ENCODE measurements around the gene TMEM232. TPM values are rescaled to one million over a fixed set of nuclear protein-coding genes. Genes with fewer than 3 reads are reported as not detected.
A peak's percentile ranks its signal among the peaks of the same experiment; 100 is the strongest.

Gene TMEM232
- total RNA-seq, result 1 to 10 TPM in 2 of 4 donors, under 1 TPM in 2; 0.54 to 2.3 (median 0.93) TPM

DNA sequence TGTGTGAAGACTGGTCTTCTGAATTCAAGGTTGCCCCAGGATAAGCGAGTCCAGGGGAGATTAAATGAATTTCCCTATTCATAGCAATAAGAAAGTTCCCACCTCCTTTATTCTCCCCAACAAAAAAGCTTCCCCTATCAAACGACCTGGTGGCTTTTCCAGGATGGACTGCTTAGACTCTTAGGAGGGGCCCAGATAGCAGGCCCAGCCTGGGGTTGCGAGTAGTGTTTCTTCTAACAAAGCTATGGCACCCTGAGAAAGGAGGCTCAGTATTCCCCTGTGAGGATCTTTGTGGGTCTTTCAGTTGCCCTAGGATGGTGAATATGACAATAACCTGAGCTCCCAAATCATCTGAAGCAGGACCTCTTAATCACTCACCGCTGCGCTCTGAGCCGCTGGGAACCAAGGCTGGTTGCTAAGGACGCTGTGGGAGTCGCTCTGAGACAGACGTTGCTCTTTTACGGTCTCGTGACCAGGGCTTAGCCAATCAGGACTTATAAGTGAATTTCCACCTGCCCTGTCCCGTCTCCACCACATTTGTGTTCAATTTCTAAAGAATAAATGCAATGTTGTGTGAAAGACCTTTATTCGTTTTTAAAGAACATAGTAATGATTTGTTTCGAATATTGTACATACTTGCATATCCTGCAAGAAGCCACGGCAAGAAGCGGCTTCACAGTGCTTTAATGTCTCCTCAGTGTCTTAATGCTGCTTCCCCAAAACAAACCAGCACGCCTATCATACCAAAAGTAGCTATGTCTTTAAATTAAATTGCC lies at the start of gene TMEM232:
TSS of gene TMEM232 (minus strand) at position 423 of the 776 bp plus-strand sequence. CDS start 59,319 bp downstream, outside the sequence.
- no peak within 1 kb of the TSS for H3K4me3 ChIP-seq (ENCODE audit: low read depth, poor library complexity, severe bottlenecking)
- TF ChIP-seq POLR2A (IDR thresholded peaks at IDR 0.05), result no peak
- TF ChIP-seq, protein P1, sequence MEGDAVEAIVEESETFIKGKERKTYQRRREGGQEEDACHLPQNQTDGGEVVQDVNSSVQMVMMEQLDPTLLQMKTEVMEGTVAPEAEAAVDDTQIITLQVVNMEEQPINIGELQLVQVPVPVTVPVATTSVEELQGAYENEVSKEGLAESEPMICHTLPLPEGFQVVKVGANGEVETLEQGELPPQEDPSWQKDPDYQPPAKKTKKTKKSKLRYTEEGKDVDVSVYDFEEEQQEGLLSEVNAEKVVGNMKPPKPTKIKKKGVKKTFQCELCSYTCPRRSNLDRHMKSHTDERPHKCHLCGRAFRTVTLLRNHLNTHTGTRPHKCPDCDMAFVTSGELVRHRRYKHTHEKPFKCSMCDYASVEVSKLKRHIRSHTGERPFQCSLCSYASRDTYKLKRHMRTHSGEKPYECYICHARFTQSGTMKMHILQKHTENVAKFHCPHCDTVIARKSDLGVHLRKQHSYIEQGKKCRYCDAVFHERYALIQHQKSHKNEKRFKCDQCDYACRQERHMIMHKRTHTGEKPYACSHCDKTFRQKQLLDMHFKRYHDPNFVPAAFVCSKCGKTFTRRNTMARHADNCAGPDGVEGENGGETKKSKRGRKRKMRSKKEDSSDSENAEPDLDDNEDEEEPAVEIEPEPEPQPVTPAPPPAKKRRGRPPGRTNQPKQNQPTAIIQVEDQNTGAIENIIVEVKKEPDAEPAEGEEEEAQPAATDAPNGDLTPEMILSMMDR (IDR thresholded peaks at IDR 0.05), result no peak
- DNase-seq (ENCODE audit: low spot score in 2 of 2), result peak in 1 of 2 donors; percentile 17
- 46 to 82% methylated on average over 17 of the region's 17 CpGs for WGBS, 2 donors
- intact Hi-C loops (cut with DNase I; ENCODE audit: low total_unique reads), result no loop called here

GRCh38 chr5:110770286-110770685 lies 43.8 kb upstream of the TMEM232 start:
- no peak overlapping the region for H3K4me3 ChIP-seq (ENCODE audit: low read depth, poor library complexity, severe bottlenecking)
- TF ChIP-seq POLR2A (IDR thresholded peaks at IDR 0.05), result no peak
- TF ChIP-seq, protein P1 (IDR thresholded peaks at IDR 0.05), result no peak
- intact Hi-C loops (cut with DNase I; ENCODE audit: low total_unique reads), result no loop called here
- DNase-seq (ENCODE audit: low spot score in 2 of 2), result no peak

GRCh38 chr5:110769000-110769681 lies 42.7 kb upstream of the TMEM232 start:
- no peak overlapping the region for H3K4me3 ChIP-seq (ENCODE audit: low read depth, poor library complexity, severe bottlenecking)
- intact Hi-C loops (cut with DNase I; ENCODE audit: low total_unique reads), result no loop called here
- peak in 1 of 2 donors; percentile 34 for DNase-seq (ENCODE audit: low spot score in 2 of 2)
- no peak for TF ChIP-seq POLR2A (IDR thresholded peaks at IDR 0.05)
- TF ChIP-seq, protein P1 (IDR thresholded peaks at IDR 0.05), result no peak
- 37 to 40% methylated on average over 5 of the region's 5 CpGs for WGBS, 2 donors

DNA sequence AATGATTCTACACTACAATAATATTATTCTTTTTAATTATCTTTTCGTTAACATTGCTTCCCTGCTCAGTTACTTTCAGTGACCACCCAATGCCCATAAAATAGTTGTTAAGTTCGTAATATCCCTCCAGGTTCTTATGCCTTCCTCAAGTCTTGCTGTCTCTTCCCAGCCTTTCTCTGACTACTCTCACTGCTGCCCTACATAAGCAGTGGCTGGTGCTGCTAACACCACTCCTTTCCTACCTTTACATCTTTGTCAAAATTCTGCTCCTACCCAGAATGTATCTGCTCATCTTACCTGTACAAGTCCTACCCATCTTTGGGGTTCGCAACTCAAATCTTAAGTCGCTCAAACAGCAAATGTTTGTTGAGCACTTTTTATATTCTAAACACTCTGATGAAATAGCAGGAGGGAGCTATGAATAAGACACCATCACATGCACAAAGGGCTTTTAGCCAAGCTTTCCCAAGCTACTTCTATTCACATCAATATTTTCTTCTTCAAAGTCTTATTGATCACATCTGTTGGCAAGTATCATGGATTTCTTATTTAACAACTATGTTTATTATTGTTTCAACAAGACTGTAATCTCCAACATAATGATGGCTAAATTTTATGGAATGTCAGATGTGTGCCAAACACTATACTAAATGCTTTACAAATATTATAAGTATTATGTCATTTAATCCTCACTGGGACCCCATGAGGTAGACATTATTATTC lies 41.8 kb upstream of the TMEM232 start:
- WGBS, 2 donors, result 73 to 75% methylated on average over 4 of the region's 4 CpGs
- TF ChIP-seq, protein P1 (IDR thresholded peaks at IDR 0.05), result no peak
- TF ChIP-seq POLR2A (IDR thresholded peaks at IDR 0.05), result no peak
- intact Hi-C loops (cut with DNase I; ENCODE audit: low total_unique reads), result no loop called here
- H3K4me3 ChIP-seq (ENCODE audit: low read depth, poor library complexity, severe bottlenecking), result no peak overlapping the region
- peak in 1 of 2 donors; percentile 17 for DNase-seq (ENCODE audit: low spot score in 2 of 2)

DNA sequence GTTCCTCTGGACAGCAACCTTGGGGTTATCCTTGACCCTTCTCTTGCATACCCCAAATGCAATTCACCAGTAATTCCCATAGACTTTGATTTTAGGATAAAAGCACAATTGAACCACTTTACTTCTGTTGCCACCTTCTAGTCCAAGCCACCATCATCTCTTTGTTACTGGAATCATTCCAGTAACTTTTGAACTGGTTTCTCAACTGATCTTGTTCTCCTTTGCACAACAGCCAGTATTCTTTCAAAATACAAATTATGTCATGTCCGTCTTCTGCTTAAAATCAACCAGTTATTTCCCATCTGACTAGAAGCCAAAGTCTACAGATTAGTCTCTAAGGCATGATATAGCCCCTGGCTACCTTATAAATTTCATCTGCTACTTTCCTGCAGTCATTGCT lies 33.7 kb upstream of the TMEM232 start:
- no peak overlapping the region for H3K4me3 ChIP-seq (ENCODE audit: low read depth, poor library complexity, severe bottlenecking)
- intact Hi-C loops (cut with DNase I; ENCODE audit: low total_unique reads), result no loop called here
- 58 to 61% methylated on average over 1 of the region's 1 CpG for WGBS, 2 donors
- TF ChIP-seq, protein P1 (IDR thresholded peaks at IDR 0.05), result no peak
- no peak for TF ChIP-seq POLR2A (IDR thresholded peaks at IDR 0.05)
- DNase-seq (ENCODE audit: low spot score in 2 of 2), result no peak

Measured in lower leg skin (tissue), 4 donors.